Activated gamma-delta T cell treated with anti-CD3 and anti-CD28 coated beads, Interleukin-2, amount 50 U/mL, for 16 hours (primary cell): ENCODE measurements around the gene ECM2.

Experiments used
- DNase-seq: peaks from one replicate; pipeline ENCODE4 v3.0.0-alpha.2; 2020; ENCODE audit warnings: low read depth

The ECM2 gene

DNA sequence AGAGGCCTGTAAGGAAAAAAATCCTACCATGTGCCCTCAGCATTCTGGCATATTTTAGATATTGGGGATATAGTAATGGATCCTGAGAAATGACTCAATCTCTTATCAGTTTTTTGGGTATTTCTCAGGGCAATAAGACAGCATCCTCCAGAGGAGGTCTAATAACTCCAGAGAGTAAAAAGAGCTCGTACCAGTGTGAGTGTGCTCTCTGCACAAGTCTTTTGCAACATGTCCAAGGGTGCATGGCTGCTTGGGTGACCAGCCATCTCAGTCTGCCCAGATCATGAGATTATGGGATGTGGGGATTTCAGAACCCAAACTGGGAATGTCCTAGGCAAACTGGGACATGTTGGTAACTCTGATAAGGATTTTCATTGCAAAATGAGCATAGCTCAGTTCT, 68.7 kb downstream of the ECM2 start:
- no peak for DNase-seq

- no peak for DNase-seq
Observed at GRCh38 chr9:92463984-92464383, 71.8 kb downstream of the ECM2 start.

DNA sequence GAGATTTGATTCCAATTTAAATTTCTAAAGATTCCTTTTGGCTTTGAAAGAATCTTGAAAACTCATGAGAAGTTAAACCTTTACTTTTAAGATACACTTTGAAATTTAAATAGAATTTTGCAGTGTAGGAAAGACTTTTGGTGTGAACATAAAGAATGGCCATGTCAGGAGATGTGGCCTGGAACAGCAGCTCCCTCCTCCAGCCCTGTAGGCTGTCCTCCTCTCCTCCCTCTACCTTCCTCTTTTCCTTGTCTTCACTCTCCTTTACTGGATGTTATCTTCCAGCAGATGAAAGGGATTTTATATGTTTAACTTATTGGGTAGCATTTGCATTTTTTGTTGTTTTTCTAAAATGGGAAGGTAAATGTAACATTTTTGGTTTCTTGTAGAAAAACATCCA, 72.4 kb downstream of the ECM2 start:
- no peak for DNase-seq

DNA sequence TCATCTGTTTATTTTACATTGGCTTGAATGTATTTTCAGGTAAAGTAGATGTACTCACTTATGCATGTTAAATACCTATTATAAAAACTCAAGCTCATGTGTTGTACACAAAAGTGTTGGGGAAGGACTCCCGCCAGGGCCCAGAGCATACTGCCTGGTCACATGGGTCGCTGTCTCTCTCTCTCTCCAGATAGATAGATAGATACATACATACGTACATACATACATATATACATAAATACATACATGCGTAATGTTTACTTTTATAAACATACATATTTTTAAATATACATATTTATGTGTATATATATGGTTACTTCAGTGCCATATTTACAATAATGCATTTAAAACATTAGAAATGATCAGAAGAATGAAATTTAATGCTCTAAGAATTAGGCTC, 78.2 kb downstream of the ECM2 start:
- no peak for DNase-seq

DNA sequence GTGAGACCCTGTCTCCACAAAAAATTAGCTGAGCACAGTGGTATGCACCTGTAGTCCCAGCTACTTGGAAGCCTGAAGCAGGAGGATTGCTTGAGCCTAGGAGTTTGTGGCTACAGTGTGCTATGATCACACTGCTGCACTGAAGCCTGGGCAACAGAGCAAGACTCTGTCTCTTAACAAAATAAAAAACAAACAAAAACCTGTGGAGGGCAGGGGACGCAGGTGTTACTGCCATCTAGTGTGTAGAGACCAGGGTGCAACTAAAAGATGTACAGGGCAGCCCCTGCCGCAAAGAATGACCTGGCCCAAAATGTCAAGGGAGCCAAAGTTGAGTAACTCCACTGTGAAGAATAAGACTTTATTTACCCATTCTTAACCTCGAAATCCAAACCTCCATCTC, 80.6 kb downstream of the ECM2 start:
- no peak for DNase-seq

DNA sequence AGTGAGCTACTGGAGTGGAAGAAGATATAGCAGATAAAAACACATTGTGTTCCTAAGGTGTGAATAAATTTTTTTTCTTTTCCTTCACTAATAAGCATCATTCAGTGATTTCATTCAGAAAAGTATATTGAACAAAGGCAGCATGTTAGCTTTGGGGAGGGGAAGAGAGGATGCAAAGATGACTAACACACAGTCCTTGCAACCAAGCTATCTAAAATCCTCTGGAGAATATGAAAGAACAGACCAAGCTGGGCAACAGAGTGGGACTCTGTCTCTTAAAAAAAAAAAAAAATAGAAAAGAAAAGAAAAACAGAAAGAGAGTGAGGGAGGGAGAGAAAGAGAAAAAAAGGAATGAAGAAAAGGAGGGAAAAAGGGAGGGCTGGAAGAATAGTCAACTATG, 89.3 kb downstream of the ECM2 start:
- no peak for DNase-seq
